Measurements from ENCODE around the gene NET1.
"Not testable (repeated sequence)": the region's sequence is repeated elsewhere in the genome, so short reads cannot be mapped to it uniquely, and the experiment has no call there.

Gene NET1

DNA sequence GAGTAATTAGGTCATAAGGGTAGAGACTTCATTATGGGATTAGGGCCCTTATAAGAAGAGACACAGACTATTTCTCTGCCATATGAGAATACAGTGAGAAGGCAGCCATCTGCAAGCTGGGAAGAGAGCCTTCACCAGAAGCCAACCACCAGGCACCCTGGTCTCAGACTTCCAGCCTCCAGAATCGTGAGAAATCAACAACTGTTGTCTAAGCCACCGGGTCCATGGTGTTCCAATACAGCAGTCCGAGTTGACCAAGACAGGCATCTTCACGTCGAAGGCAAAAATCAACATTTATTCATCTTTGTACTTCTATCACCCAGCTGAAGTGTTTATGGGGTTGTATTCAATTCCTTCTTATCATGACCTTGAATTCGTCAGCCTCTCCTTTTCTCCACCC is 13.0 kb upstream of the NET1 start:
- DNase-seq, result no peak

DNA sequence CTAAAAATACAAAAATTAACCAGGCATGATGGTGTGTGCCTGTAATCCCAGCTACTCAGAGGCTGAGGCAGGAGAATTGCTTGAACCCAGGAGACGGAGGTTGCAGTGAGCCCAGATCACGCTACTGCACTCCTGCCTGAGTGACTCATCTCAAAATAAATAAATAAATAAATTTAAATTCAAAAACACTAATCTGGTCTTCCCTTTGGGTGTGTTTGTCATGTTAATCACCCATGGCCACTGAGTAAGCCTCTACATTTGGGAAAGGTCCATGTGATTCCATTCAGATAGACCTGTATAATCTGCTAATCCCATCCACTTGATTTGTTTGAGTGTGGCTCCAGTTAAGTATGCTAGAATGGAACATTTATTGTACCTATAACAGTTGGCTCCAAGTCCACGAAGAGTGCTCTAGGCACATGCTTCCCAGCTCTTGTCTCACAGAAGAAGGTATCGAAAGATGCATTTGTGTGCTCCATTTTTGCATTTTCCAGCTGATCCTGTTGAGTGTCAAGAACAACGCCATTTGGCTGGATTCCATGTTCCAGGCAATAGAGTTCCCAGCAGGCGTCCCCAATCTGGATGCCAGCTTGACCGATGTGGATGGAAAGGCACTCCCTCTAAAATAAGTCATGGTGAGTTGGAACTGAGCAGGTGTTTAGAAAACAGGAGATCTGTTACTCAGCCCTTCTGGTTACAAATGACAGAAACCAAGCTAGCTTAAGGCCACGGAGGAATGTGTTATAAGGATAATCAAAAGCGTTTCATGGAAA is 11.7 kb upstream of the NET1 start:
- DNase-seq, result peak; percentile 4

DNA sequence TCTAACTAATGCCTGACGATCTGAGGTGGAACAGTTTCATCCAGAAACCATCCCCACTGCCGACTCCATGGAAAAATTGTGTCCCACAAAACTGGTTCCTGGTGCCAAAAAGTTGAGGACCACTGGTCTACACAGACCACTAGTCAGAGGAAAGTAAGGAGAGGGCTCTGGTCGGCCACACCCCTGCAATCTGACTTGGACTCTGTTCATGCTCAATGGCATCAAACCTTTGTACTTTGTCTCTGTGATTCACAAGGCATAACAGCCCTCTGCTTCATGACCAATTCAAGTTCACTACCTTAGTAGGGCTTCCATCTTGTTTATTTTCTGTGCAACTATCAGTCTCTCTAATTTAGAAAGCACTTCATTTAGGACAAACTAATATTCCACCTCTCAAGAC is 9.6 kb upstream of the NET1 start:
- DNase-seq, result no peak

DNA sequence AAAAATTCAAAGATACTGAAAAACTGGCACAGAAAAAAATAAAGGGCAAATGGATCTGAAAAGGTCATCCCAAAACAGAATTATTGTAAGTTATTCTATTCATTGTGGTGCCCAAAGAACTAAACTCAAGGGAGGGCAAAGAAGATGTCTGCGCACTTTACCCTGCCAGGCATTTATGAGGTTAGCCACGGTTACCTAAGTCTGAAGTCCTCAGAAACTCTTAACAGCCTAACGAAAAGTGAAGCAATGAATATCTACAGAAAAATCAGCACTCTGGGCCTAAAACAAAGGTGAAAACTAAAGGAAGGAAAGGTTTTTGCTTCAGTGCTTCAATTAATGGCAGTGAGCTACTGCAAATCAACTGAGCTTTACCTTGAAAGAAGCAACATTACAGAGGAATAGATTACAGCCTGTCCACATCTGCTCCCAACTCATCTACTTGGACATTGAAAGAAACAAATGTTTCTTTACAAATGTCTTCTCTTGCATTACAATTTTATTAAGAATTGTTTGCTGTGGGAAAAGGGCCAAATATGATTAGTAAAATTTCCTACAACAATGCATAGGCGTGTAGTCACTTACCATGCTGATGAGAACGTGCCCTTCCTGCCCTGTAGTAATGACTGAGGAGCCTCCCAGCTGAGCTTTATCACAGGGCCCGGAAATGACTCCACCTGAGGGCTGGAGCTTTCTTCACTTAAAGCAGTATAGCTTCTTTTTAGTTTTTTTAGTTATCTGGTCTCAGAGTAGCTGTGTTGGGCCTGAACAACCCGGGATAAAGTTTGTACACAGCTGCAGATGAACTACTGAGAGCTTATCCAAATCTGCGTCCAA is 7.9 kb upstream of the NET1 start, which contains the start of gene TUBAL3:
TUBAL3 (minus strand) TSS at position 621 of the 834 bp plus-strand sequence; CDS start at position 585, 36 bp downstream.
- DNase-seq, result no peak

DNA sequence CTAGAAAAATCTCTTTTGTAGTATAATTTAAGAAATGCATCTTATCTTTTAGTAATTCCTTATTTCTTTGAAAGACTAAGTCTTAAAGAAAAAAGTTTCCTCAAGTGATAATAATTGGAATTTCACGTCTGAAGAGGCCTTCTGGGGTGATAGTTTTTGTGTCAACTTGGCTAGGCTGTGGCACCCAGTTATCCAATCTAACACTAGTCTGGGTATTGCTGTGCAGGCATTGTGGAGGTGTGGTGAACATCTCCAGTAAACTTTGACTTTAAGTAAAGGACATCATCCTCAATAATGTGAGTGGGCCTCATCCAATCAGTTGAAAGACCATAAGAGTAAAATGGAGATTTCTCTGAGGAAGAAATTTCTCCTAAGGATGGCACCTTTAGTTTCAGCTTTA is 5.4 kb upstream of the NET1 start:
- no peak for DNase-seq

DNA sequence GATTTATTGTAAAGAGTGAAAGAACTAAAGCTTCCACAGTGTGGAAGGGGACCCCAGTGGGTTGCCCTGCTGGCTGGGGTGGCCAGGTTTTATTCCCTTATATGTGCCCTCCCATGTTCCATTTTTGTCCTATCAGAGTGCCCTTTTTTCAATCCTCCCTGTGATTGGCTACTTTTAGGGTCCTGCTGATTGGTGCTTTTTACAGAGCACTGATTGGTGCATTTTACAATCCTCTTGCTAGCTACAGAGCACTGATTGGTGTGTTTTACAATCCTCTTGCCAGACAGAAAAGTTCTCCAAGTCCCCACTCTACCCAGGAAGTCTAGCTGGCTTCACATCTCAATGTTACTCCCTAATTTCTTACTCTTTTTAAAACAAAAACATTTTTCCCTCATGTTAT is 1.6 kb upstream of the NET1 start:
- not testable (repeated sequence) for DNase-seq

DNA sequence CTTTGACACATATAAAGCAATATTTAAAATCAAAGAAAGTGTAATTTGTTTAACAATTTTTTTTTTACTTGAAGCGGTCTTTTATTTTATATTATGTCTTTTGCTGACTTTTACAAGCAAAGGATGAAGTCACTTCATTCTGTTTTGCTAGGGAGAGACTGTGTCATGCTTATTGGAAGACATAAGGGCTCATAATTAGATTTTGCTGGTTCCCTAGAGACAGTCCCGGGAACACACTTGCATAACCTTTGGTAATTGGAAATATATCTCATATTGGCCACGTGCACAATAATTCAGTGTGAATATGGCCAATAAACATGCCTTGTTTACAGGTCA is 448 bp upstream of the NET1 start:
- no peak for DNase-seq

DNA sequence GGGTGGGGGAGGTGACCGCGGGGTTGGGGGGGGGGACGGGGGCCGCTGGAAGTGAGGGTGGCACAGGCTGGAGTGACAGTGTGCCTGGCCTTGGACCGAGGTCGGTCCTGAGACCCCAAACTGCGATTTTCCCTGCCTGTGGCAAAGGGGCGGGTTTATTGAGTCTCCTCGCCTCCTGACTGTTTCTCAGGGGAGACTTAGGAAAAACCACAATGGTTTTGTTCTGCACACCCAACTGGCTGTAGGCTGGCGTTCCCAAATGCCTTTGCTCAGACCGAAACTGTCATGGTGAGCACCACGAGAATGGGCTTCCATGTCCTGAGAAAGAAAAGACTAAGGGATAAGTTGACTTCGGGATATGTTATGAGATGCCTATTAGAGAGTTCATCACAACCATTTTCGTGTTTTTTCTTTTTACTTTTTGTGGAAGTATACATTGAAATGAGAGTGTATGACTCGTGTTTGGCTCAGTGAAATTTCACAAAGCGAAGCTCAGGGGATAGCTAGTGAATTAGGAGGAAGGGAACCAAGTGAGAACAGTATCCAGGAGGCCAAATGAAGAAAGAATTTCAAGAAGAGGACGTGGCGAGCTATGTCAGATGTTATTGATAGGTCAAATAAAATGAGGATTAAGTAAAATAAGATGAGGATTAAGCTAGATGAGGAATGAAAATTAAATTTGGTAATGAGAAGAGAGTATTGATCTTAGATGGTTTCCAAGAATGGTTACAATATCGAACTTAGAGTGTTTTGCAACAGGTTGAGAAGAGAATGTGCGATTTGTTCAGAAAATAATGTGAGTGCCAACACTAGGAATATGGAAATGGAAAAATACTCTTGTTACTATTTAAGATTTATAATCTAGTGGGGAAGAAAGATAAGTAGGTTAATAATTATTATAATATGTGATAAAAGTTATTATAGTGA is 918 bp downstream of the NET1 start:
- no peak for DNase-seq

DNA sequence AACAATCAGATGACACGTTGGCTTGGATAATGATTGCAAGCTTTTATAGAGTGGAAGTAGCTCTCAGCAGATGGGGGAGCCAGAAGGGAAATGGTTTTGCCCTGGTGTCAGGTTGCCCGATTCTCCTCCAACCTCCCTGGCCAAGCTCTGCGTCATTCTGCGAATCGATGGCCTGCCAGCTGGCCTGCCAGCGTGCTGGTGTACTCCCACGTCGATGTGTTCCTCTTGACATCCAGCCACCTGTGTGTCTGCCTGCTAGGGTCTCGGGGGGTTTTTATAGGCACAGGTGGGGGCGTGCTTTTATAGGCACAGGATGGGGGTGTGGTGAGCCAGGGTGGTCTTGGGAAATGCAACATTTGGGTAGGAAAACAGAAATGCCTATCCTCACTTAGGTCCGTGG is 4.6 kb downstream of the NET1 start:
- peak; percentile 86 for DNase-seq

DNA sequence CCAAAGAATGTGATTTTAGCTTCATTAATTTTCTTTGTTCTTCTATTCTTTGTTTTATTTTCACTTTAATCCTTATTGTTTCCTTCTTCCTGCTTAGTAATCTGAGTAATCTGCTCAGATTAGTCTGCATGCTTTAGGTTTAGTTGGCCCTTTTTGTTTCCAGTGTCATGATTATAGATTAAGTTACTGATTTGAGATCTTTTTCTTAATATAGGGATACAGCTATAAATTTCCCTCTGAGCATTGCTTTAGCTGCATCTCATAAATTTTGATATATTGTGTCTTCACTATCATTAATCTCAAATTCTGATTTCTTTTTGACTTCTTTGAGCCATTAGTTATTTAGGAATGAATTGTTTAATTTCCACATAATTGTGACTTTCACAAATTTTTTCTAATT is 6.2 kb downstream of the NET1 start:
- no peak for DNase-seq

DNA sequence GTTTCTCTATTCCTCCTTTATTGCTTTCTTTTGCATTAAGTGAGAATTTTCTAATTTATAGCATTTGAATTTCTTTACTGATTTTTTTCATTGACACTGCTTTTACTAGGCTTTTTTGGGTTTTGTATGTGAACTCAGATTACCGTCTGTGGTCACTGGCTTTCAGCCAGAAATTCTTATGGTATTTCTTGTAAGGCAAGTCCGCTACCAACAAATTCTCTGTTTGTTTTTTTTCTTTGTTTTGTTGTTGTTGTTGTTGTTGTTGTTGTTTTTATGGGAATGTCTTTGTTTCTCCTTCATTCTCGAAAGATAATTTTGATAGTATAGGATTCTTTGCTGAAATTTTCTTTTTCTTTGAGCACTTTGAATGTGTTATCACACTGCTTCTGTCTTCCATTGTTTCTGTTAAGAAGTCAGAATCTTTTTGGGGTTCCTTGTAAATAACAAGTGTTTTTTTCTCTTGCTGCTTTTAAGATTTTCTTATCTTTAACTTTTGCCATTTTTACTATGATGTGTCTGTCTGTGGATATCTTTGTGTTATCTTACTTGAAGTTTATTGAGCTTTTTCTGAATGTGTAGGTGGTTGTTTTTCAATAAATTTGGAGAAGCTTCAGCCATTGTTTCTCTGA is 7.2 kb downstream of the NET1 start:
- no peak for DNase-seq

DNA sequence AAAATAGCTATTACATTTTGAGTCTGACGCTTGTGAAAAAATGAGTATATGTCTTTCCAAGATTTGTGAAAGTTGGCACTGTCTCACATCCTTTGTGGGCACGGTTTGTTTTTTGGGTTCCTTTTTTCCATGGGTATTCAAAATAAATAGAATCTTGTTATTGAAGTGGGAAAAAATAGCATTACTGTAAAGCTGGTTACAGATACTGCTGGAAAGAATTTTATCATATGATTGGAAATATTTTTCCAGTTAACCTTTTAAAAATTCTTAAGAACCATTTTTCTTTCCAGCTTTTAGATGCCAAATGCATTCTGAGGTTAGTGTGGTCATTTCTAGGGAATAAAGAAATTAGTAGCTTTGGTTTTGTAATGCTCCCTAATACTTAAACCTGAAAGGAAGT is 11.4 kb downstream of the NET1 start:
- DNase-seq, result no peak

DNA sequence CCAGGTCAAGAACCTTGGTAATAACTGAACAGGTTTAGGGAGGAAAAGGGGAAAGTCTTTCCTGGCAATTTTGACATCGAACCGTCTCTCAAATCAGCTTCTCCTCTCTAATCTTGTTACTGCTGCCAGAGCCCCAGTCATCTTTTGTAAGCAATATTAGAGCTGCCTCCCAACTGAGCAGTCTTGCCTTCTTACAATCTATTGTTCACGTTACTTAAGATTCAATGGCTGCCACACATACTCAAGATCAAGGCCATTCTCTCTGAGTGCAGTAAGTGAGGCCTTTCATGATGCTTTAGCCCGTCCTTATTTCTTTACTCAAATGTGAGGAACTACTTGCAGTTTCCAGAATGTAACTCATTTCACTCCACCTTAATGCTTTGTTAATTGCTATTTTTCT is 12.4 kb downstream of the NET1 start:
- DNase-seq, result no peak

DNA sequence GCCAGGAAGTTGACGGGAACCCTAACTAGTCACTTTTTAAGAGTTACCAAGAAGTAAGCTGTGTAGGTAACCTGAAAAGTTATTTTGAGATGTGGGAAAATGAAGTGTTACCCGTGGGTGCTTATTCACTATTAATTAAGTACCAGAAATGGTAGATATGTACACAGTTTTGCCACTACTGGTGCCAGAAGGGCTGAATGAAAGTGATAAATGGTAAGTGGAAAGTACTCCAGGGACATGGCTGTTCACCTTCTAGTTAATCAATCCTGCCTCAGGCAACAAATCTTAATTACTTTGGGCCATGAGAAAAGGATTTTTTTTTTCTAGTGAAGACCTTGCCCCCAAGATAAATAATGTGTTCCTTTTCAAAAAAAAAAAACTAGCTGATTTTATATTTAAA is 15.8 kb downstream of the NET1 start:
- DNase-seq, result no peak

DNA sequence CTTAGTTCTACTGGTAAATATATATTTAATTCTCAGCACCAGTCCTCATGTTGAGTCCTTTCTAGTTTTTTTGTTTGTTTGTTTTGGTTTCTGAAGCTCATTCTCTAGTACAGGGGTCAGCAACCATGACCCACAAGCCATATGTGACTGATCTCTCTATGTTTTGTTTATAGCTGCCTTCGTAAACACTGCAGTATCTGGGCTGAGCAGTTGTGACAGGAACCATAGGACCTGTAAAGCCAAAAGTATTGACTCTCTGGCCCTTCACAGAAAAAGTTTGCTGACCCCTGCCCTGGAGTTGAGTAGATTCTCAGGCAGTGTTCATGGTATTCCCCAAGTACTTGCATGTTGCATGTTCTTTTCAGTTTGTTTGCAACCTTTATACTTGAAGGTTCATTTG is 20.8 kb downstream of the NET1 start:
- DNase-seq, result no peak

DNA sequence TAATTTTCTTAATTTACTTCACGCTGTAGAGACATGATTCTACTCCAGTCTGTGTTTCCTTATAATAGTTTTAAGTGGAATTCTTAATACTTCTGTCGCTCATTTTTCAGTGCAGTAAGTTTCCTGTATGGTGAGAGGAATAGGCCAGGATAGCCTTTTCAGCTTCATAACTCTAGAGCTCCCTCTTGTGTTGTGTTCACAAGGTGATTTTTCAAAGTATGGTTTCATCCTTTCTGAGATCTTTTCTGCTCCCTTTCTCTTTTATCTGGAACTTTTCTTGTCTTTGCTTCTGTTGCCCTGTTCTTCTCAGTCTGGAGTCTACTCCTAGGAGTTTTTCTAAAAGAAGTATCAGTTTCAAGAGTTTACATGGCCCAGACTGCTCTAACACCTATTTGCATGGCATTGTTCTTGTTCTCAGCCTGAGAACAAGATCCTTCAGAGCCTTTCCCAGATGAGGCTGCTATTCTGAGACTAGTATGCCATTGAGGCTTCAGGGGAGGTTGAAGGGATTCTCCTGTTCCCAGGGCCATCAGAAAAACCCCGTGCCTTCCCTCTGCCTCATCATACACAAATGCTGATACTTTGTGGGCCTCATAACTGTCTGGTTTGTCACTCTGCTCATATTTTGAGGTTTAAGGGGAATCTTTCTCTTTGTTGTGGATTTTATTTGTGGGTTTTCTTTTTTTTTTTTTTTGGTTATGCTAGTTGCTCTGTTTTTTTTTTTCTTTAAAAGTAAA is 21.8 kb downstream of the NET1 start:
- DNase-seq, result peak; percentile 6

DNA sequence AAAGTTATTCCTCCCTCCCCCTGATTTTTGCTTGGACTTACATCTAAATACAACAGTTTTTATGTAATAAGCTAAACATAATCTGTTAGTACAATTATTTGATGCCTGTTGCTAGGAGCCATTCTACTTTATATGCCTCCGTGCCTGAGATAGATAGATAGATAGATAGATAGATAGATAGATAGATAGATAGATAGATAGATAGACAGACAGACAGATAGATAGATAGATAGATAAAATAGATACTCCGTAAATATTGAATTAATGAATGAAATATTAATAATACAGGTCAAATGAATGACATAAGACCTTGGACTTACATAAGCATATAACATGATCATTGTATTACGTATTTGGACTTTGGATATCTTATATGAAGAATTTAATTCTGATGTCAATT is 23.0 kb downstream of the NET1 start:
- no peak for DNase-seq

DNA sequence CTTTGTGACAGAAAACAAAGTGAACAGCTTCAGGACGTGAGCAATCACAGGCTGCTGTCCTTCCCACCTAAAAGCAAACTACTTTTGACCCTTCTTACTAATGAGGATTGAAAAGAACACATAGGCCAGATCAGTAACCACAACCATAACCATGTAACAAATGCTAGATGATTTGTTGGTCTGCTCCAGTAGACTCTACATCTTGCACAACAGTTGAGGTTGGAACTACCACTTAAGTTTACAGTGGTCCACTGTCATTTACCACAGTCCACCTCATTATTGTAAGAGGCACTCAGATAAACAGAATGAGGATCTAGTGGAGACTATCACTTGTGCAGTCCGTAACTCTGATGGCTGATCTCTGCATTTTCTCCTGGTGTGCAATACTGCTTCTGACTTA is 27.8 kb downstream of the NET1 start:
- DNase-seq, result no peak

DNA sequence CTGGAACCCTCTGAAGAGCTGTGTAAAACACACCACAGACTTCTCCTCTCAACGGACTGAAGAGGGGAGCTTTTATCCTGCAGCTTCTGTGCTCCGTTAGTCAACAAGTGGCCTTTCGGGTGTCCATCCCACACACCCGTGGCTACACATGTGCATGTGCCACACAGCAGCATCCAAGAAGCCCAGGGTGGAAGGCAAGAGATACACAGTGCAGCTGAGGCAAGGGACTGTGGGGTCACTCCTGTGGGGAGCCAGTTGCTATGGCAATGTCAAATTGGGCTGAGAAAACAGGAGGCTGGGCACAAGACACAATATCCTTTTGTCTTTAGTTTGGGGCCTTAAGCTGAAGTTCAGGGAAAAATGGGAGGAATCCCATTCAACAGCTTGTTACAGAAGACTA is 28.7 kb downstream of the NET1 start:
- no peak for DNase-seq

DNA sequence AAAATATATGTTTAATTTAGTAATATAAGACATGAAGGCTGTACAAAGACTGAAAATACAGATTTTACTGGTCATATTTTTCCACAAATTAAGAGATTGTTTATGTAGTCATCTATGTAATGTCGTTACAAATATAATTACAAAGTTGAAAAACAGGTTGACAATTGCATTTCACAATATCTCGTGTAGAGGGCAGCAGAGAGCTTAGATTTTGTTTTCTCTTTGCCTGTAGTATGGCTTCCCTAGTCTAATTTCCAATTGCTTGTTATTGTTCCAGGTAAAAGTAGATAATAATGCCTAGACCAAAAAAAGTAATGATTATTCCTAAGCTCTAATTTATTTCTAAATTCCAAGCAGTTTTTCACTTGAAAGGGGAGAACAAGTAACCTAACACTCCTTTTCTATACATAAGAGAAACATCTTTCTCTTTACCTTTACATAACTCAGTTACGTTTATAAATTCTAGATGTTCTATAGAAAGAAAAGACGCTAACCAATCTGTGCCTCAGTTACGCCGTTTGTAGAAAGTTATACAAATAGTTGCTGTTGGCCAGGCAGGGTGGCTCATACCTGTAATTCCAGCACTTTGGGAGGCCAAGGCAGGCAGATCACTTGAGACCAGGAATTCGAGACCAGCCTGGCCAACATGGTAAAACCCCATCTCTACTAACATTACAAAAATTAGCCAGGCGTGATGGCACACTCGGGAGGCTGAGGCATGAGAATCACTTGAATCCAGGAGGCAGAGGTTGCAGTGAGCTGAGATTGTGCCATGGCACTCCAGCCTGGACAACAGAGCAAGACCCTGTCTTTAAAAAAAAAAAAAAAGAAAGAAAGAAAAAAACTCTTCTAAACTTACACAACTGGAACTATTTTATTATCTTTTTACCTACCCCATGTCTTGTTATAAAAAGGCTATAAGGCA is 30.0 kb downstream of the NET1 start:
- DNase-seq, result peak; percentile 17

DNA sequence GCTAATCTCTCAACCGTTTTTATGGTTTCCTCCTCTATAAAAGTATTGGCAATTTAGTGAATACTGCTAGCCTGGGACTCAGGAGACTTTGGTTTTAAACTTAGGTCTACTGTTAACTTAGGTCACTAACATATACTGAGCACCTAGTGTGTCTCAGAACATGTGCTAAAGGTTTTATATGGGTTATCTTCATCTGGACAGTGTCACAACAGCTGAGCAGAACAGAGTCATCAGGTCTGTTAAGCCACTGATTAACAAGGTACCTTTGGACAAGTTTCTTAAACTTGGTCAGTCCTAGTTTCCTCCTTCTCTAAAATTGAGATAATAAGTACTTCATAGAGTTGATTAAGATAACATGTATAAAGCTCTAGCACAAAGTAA is 30.6 kb downstream of the NET1 start:
- DNase-seq, result no peak

Data from NCI-H446 treated with DMSO at 0.1 percent for 48 hours (cell line).